HepG2 (cell line): Measurements from ENCODE around the gene FGFR3. TPM values are rescaled to one million over a fixed set of nuclear protein-coding genes. Genes with fewer than 3 reads are reported as not detected.

Experiments used
- ASH2L ChIP-seq: fragments of 300-600, 200-600 bp; sonication (generic); IDR thresholded peaks from 2 replicates; pipeline ENCODE4 v1.7.0; 2017; ENCODE audit warnings: low read depth, mild to moderate bottlenecking, moderate library complexity, mixed read lengths, low read length; ENCODE audit not compliant: insufficient read length
- DMAP1 ChIP-seq: IDR thresholded peaks from 2 replicates; pipeline ENCODE4 v1.6.1; 2016
- GATAD2A ChIP-seq: IDR thresholded peaks from 2 replicates; pipeline ENCODE4 v1.6.1; 2016
- GLMP ChIP-seq: sonication (generic); formaldehyde crosslinking; IDR thresholded peaks from 2 replicates; pipeline ENCODE4 v1.9.0; 2021; ENCODE audit warnings: missing genetic modification reagents, mild to moderate bottlenecking, borderline replicate concordance
- GMEB2 ChIP-seq: IDR thresholded peaks from 2 replicates; pipeline ENCODE4 v1.6.1; 2016; ENCODE audit warnings: missing biosample characterization, missing genetic modification reagents, low read depth
- HES4 ChIP-seq: sonication (generic); formaldehyde crosslinking; IDR thresholded peaks from 2 replicates; pipeline ENCODE4 v1.9.0; 2021; ENCODE audit warnings: mild to moderate bottlenecking, missing genetic modification reagents, borderline replicate concordance
- HNRNPK ChIP-seq: fragments of 200-400 bp; formaldehyde crosslinking; IDR thresholded peaks from 2 replicates; pipeline ENCODE4 v1.6.1; 2018; ENCODE audit warnings: low read length, low read depth, moderate library complexity, mild to moderate bottlenecking; ENCODE audit not compliant: poor library complexity, severe bottlenecking
- IKZF4 ChIP-seq: sonication (generic); formaldehyde crosslinking; IDR thresholded peaks from 2 replicates; pipeline ENCODE4 v1.5.1; 2020; ENCODE audit warnings: borderline replicate concordance, mild to moderate bottlenecking, low read depth, missing genetic modification reagents; ENCODE audit errors: not compliant biosample characterization
- KDM1A ChIP-seq: IDR thresholded peaks from 2 replicates; pipeline ENCODE4 v1.6.1; 2016; ENCODE audit warnings: missing compliant biosample characterization
- MAFG ChIP-seq: sonication (generic); formaldehyde crosslinking; IDR thresholded peaks from 2 replicates; pipeline ENCODE4 v1.5.1; 2020; ENCODE audit warnings: mild to moderate bottlenecking, missing genetic modification reagents
- NCOA1 ChIP-seq: sonication (generic); formaldehyde crosslinking; IDR thresholded peaks from 2 replicates; pipeline ENCODE4 v1.9.0; 2021; ENCODE audit warnings: missing genetic modification reagents
- NCOA5 ChIP-seq: sonication (generic); formaldehyde crosslinking; IDR thresholded peaks from 2 replicates; pipeline ENCODE4 v1.4.0; 2020; ENCODE audit warnings: missing genetic modification reagents
- POLR2G ChIP-seq: fragments of 200-400 bp; formaldehyde crosslinking; IDR thresholded peaks from 2 replicates; pipeline ENCODE4 v1.6.1; 2018; ENCODE audit warnings: mild to moderate bottlenecking, low read depth, low read length, moderate library complexity
- RBFOX2 ChIP-seq: fragments of 200-400 bp; formaldehyde crosslinking; IDR thresholded peaks from 2 replicates; pipeline ENCODE4 v1.6.1; 2017; ENCODE audit warnings: low read depth, mild to moderate bottlenecking, low read length
- REL ChIP-seq: sonication (generic); formaldehyde crosslinking; conservative IDR thresholded peaks from 2 replicates; pipeline ENCODE4 v1.8.0; 2022; ENCODE audit warnings: mild to moderate bottlenecking, missing genetic modification reagents, moderate library complexity
- RNF2 ChIP-seq: fragments of 450-650 bp; conservative IDR thresholded peaks from 2 replicates; pipeline ENCODE4 v1.6.1; 2016; ENCODE audit warnings: low read depth
- SOX5 ChIP-seq: IDR thresholded peaks from 2 replicates; pipeline ENCODE4 v1.6.1; 2016; ENCODE audit warnings: borderline replicate concordance
- ZBTB10 ChIP-seq: sonication (generic); formaldehyde crosslinking; IDR thresholded peaks from 2 replicates; pipeline ENCODE4 v1.4.0; 2020; ENCODE audit warnings: missing genetic modification reagents, borderline replicate concordance
- ZEB1 ChIP-seq: IDR thresholded peaks from 2 replicates; pipeline ENCODE4 v1.6.1; 2012; ENCODE audit warnings: mild to moderate bottlenecking, low read depth, inconsistent platforms; ENCODE audit not compliant: insufficient replicate concordance
- ZFP36L2 ChIP-seq: sonication (generic); formaldehyde crosslinking; IDR thresholded peaks from 2 replicates; pipeline ENCODE4 v1.4.0; 2020; ENCODE audit warnings: missing genetic modification reagents
- ZFYVE20 ChIP-seq: sonication (generic); formaldehyde crosslinking; IDR thresholded peaks from 2 replicates; pipeline ENCODE4 v1.8.0; 2023; ENCODE audit warnings: low read depth, mild to moderate bottlenecking, moderate library complexity, missing genetic modification reagents, borderline replicate concordance
- ZKSCAN1 ChIP-seq: fragments of 150-350 bp; IDR thresholded peaks from 2 replicates; pipeline ENCODE4 v1.6.1; 2014; ENCODE audit warnings: low read length
- ZNF160 ChIP-seq: sonication (generic); formaldehyde crosslinking; IDR thresholded peaks from 2 replicates; pipeline ENCODE4 v1.8.0; 2022; ENCODE audit warnings: mild to moderate bottlenecking, inconsistent platforms, missing genetic modification reagents
- ZNF253 ChIP-seq: sonication (generic); formaldehyde crosslinking; IDR thresholded peaks from 2 replicates; pipeline ENCODE4 v1.8.0; 2022; ENCODE audit warnings: mild to moderate bottlenecking, missing genetic modification reagents, borderline replicate concordance
- ZNF557 ChIP-seq: sonication (generic); formaldehyde crosslinking; IDR thresholded peaks from 2 replicates; pipeline ENCODE4 v1.4.0; 2020; ENCODE audit warnings: missing genetic modification reagents
- ZNF709 ChIP-seq: sonication (generic); formaldehyde crosslinking; IDR thresholded peaks from 2 replicates; pipeline ENCODE4 v1.5.0; 2020; ENCODE audit warnings: mild to moderate bottlenecking, missing genetic modification reagents
- polyA plus RNA-seq, 8 experiments: library from polyadenylated mRNA; depleted of rRNA in 3 of 8; stranded (reverse) in 7 of 8; unstranded in 1 of 8; fragments of >200 nt; fragmentation: Illumina TruSeq in 4 of 8; extraction: Trizol in 4 of 8; gene quantifications; 2 replicates each; pipeline versions ENCODE4 v1.2.1 to v1.2.3, GENCODE V29; 2011 to 2016; ENCODE audit warnings: low read depth in 4 of 8, missing spikeins in 1 of 8, mixed read lengths in 1 of 8; ENCODE audit not compliant: insufficient read depth in 1 of 8
- total RNA-seq, 5 experiments: library from RNA; depleted of rRNA; stranded (reverse); fragments of >200 nt; fragmentation: Illumina TruSeq; extraction: Trizol; gene quantifications; 2 replicates each; pipeline ENCODE4 v1.2.3, GENCODE V29; 2016; ENCODE audit warnings: low read depth in 1 of 5

Gene FGFR3
- total and polyA plus RNA-seq, 2 of the 13 experiments (the other 11 are each of a cell fraction or from before 2014, with no cell fraction given), result 103 to 109 TPM

GRCh38 chr4:1746919-1747602 lies 46.0 kb upstream of the FGFR3 start (continued):
- TF ChIP-seq IKZF4 (CRISPR knock-in tag) (no peak), ZNF160 (CRISPR knock-in tag) (no peak), ZEB1 (no peak), DMAP1 (peak; percentile 35; the same call in 1 of the 2 replicates), HES4 (CRISPR knock-in tag) (peak; percentile 67; the same call in 1 of the 2 replicates), GLMP (CRISPR knock-in tag) (no peak), ZKSCAN1 (no peak), NCOA1 (CRISPR knock-in tag) (no peak), POLR2G (peak; percentile 75), SOX5 (CRISPR knock-in tag) (peak; percentile 24; the same call in 1 of the 2 replicates), ASH2L (no peak), ZBTB10 (peak; percentile 70; the same call in 1 of the 2 replicates), ZFP36L2 (CRISPR knock-in tag) (no peak), ZFYVE20 (no peak), RBFOX2 (peak; percentile 89), ZNF253 (no peak), MAFG (CRISPR knock-in tag) (no peak), ZNF557 (0 out of 2 replicates have a peak, but pooled peaks have one; percentile 57), KDM1A (CRISPR knock-in tag) (no peak), ZNF709 (CRISPR knock-in tag) (no peak), NCOA5 (CRISPR knock-in tag) (0 out of 2 replicates have a peak, but pooled peaks have one; percentile 70), HNRNPK (peak; percentile 65), GMEB2 (CRISPR knock-in tag) (no peak), GATAD2A (peak; percentile 76), REL (CRISPR knock-in tag) (no peak), RNF2 (peak; percentile 87)
